HEK293 (cell line): ENCODE measurements around the gene INPP5A.

Experiments
- HIC1 ChIP-seq: fragments of 450-650 bp; formaldehyde crosslinking; IDR thresholded peaks from 2 replicates; pipeline ENCODE4 v1.5.1; 2016; ENCODE audit warnings: missing biosample characterization, missing genetic modification characterization
- TCF7L2 ChIP-seq: IDR thresholded peaks from 2 replicates; pipeline ENCODE4 v1.6.1; 2011; ENCODE audit warnings: low read depth, mild to moderate bottlenecking, inconsistent platforms, low read length, moderate library complexity, borderline replicate concordance
- YY1 ChIP-seq: fragments of 450-650 bp; formaldehyde crosslinking; IDR thresholded peaks from 2 replicates; pipeline ENCODE4 v1.5.1; 2018; ENCODE audit warnings: missing biosample characterization, missing genetic modification characterization
- ZBTB1 ChIP-seq: fragments of 450-650 bp; formaldehyde crosslinking; IDR thresholded peaks from 2 replicates; pipeline ENCODE4 v1.5.1; 2016; ENCODE audit warnings: missing biosample characterization, missing genetic modification characterization
- ZBTB10 ChIP-seq: fragments of 450-650 bp; formaldehyde crosslinking; IDR thresholded peaks from 2 replicates; pipeline ENCODE4 v1.5.1; 2016; ENCODE audit warnings: missing biosample characterization, missing genetic modification characterization
- ZNF140 ChIP-seq: fragments of 450-650 bp; formaldehyde crosslinking; IDR thresholded peaks from 2 replicates; pipeline ENCODE4 v1.5.1; 2016; ENCODE audit warnings: missing biosample characterization, missing genetic modification characterization
- ZNF18 ChIP-seq: fragments of 450-650 bp; formaldehyde crosslinking; IDR thresholded peaks from 2 replicates; pipeline ENCODE4 v1.5.1; 2016; ENCODE audit warnings: missing biosample characterization, missing genetic modification characterization
- ZNF398 ChIP-seq: fragments of 450-650 bp; formaldehyde crosslinking; IDR thresholded peaks from 2 replicates; pipeline ENCODE4 v1.5.1; 2017; ENCODE audit warnings: missing biosample characterization, missing genetic modification characterization
- ZNF626 ChIP-seq: fragments of 450-650 bp; sonication (Bioruptor Pico); formaldehyde crosslinking; IDR thresholded peaks from 2 replicates; pipeline ENCODE4 v1.5.1; 2018; ENCODE audit warnings: missing biosample characterization, missing genetic modification characterization, inconsistent platforms
- ZNF629 ChIP-seq: fragments of 450-650 bp; formaldehyde crosslinking; IDR thresholded peaks from 2 replicates; pipeline ENCODE4 v1.5.1; 2017; ENCODE audit warnings: missing biosample characterization, missing genetic modification characterization
- ZSCAN30 ChIP-seq: fragments of 450-650 bp; IDR thresholded peaks from 2 replicates; pipeline ENCODE4 v1.5.1; 2018; ENCODE audit warnings: missing biosample characterization, mild to moderate bottlenecking, missing genetic modification characterization, moderate library complexity
- TF ChIP-seq, protein P1 (sequence below): fragments of 450-650 bp; formaldehyde crosslinking; IDR thresholded peaks from 2 replicates; pipeline ENCODE4 v1.5.1; 2016; ENCODE audit warnings: missing biosample characterization, missing genetic modification characterization
- TF ChIP-seq, protein P2 (sequence below): fragments of 450-650 bp; formaldehyde crosslinking; IDR thresholded peaks from 2 replicates; pipeline ENCODE4 v1.5.1; 2016; ENCODE audit warnings: missing biosample characterization, missing genetic modification characterization

DNA sequence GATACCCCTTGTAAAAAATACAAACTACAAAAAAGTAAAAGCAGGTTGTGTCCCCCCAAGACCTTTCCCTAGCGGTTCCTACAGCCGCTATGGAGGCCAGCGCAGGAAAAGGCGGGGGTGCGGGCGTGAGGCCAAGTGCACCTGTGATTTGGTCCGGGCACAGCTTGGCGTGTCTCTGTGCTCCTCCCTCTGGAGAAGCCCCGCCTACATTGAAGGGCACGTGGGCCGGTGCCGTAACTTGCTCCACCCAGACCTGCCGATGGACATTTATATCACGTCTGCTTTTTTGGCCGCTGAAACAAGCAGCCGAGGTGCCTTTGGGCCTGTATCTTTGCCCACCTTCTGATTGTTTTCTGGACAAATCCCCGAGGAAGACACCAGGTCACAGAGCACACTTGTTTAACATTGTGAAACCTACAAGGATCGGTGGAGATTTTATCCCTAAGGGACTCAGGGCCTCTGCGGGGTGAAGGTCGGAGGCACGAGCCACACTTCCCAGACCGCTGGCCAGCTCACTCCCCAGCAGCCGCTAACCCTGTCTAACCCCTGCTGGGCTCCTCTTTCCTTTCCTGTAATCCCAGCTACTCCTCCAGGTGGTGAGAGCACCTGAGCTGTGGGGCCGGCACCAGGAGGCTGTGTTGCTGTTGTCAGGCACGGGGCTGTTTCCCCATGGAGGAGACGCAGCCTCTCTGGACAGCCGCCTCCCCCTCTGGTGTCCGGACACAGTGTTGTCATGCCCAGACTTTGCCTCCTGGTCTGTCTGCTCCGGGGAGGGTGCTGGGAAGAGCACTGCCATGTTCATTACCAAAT lies 18.8 kb upstream of the INPP5A start:
- TF ChIP-seq TCF7L2: no peak
- TF ChIP-seq, protein P1, sequence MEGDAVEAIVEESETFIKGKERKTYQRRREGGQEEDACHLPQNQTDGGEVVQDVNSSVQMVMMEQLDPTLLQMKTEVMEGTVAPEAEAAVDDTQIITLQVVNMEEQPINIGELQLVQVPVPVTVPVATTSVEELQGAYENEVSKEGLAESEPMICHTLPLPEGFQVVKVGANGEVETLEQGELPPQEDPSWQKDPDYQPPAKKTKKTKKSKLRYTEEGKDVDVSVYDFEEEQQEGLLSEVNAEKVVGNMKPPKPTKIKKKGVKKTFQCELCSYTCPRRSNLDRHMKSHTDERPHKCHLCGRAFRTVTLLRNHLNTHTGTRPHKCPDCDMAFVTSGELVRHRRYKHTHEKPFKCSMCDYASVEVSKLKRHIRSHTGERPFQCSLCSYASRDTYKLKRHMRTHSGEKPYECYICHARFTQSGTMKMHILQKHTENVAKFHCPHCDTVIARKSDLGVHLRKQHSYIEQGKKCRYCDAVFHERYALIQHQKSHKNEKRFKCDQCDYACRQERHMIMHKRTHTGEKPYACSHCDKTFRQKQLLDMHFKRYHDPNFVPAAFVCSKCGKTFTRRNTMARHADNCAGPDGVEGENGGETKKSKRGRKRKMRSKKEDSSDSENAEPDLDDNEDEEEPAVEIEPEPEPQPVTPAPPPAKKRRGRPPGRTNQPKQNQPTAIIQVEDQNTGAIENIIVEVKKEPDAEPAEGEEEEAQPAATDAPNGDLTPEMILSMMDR (tag by site-specific recombination): no peak
- no peak for TF ChIP-seq ZNF626 (tag by site-specific recombination)
- no peak for TF ChIP-seq ZNF398
- TF ChIP-seq YY1: no peak
- no peak for TF ChIP-seq ZSCAN30 (tag by site-specific recombination)
- no peak for TF ChIP-seq ZNF18 (tag by site-specific recombination)
- TF ChIP-seq, protein P2, sequence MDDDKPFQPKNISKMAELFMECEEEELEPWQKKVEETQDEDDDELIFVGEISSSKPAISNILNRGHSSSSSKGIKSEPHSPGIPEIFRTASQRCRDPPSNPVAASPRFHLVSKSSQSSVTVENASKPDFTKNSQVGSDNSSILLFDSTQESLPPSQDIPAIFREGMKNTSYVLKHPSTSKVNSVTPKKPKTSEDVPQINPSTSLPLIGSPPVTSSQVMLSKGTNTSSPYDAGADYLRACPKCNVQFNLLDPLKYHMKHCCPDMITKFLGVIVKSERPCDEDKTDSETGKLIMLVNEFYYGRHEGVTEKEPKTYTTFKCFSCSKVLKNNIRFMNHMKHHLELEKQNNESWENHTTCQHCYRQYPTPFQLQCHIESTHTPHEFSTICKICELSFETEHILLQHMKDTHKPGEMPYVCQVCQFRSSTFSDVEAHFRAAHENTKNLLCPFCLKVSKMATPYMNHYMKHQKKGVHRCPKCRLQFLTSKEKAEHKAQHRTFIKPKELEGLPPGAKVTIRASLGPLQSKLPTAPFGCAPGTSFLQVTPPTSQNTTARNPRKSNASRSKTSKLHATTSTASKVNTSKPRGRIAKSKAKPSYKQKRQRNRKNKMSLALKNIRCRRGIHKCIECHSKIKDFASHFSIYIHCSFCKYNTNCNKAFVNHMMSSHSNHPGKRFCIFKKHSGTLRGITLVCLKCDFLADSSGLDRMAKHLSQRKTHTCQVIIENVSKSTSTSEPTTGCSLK (tag by site-specific recombination): no peak
- no peak for TF ChIP-seq HIC1 (tag by site-specific recombination)
- no peak for TF ChIP-seq ZNF629 (tag by site-specific recombination)
- no peak for TF ChIP-seq ZBTB10 (tag by site-specific recombination)
- no peak for TF ChIP-seq ZBTB1 (tag by site-specific recombination)
- no peak for TF ChIP-seq ZNF140 (tag by site-specific recombination)
